Glutamatergic neuron (in vitro differentiated cells): ENCODE measurements around the gene DARS1. TPM values are rescaled to one million over a fixed set of nuclear protein-coding genes. Genes with fewer than 3 reads are reported as not detected.
A peak's percentile ranks its signal among the peaks of the same experiment; 100 is the strongest.

Source experiments
- DNase-seq: peaks from one replicate; pipeline ENCODE4 v3.0.0; 2022
- H3K27ac Mint-ChIP-seq: one replicate; pipeline ENCODE4 v1.8.0; 2020; ENCODE audit warnings: mild to moderate bottlenecking, mixed read lengths, inconsistent platforms; ENCODE audit not compliant: unreplicated experiment
- H3K27me3 Mint-ChIP-seq: one replicate; pipeline ENCODE4 v1.8.0; 2020; ENCODE audit warnings: mild to moderate bottlenecking, moderate library complexity, mixed read lengths, inconsistent platforms; ENCODE audit not compliant: unreplicated experiment
- H3K36me3 Mint-ChIP-seq: one replicate; pipeline ENCODE4 v1.8.0; 2020; ENCODE audit warnings: mild to moderate bottlenecking, mixed read lengths, inconsistent platforms; ENCODE audit not compliant: unreplicated experiment
- H3K4me1 Mint-ChIP-seq: one replicate; pipeline ENCODE4 v1.8.0; 2020; ENCODE audit warnings: mild to moderate bottlenecking, low read depth, mixed read lengths, inconsistent platforms; ENCODE audit not compliant: unreplicated experiment
- H3K4me3 Mint-ChIP-seq: one replicate; pipeline ENCODE4 v1.8.0; 2020; ENCODE audit warnings: mild to moderate bottlenecking, mixed read lengths, inconsistent platforms; ENCODE audit not compliant: unreplicated experiment
- H3K9me3 Mint-ChIP-seq: one replicate; pipeline ENCODE4 v1.8.0; 2020; ENCODE audit warnings: mild to moderate bottlenecking, moderate library complexity, mixed read lengths, inconsistent platforms; ENCODE audit not compliant: unreplicated experiment
- CTCF ChIP-seq: fragments of 200-600 bp; sonication (generic); IDR thresholded peaks from one replicate; pipeline ENCODE4 v1.5.0; 2021; ENCODE audit not compliant: partially characterized antibody, unreplicated experiment
- total RNA-seq: library from RNA; stranded (reverse); fragmentation: NEBNext Ultra II Directional; extraction: Animal tissue kit (Norgen Biotek cat#: 25700); gene quantifications from one replicate; pipeline ENCODE4 v1.2.1, GENCODE V29; 2021; ENCODE audit not compliant: unreplicated experiment

Gene DARS1
- total RNA-seq, 1 donor from 2014 or later, result 41.0 TPM

GRCh38 chr2:135994281-135994680 is 8.9 kb upstream of the DARS1 start:
- Mint-ChIP-seq H3K4me1 (peaks cover 4% of the 10 kb centered on the region), H3K4me3 (no peak overlapping the region)

GRCh38 chr2:135993421-135993820 is 8.0 kb upstream of the DARS1 start:
- Mint-ChIP-seq H3K27me3 (peaks cover 1% of the 10 kb centered on the region), H3K4me1 (peaks cover 4% of the 10 kb centered on the region), H3K4me3 (no peak overlapping the region), H3K36me3 (no peaks in the 10 kb centered on the region), H3K9me3 (no peaks in the 10 kb centered on the region), H3K27ac (no peak overlapping the region)
- DNase-seq, result no peak
- no peak for TF ChIP-seq CTCF

More at GRCh38 chr2:135994281-135994680, 8.9 kb upstream of the DARS1 start:
- Mint-ChIP-seq H3K27ac (no peak overlapping the region), H3K9me3 (no peaks in the 10 kb centered on the region), H3K36me3 (no peaks in the 10 kb centered on the region), H3K27me3 (peaks cover 1% of the 10 kb centered on the region)
- no peak for TF ChIP-seq CTCF
- no peak for DNase-seq

DNA sequence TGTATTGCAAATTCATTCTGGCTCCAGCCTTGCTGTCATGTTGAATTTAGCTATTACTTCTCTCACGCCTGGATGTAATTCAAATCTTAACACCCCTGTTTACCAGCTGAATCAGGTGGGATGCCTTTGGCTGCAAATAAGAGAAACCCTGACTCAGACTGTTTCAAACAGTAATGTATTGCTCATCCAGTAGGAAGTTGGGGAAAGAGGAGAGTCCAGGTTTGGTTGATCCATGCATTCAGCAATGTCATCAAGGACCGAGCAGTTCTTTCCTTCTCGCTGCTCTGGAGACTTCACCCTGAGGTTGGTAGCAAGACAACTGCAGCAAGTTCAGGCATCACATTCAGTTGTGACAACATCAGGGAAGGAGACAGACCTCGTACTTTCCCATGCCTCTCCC is 6.4 kb upstream of the DARS1 start:
- no peak overlapping the region for H3K27ac Mint-ChIP-seq
- no peak overlapping the region for H3K4me3 Mint-ChIP-seq
- no peak for DNase-seq
- no peaks in the 10 kb centered on the region for H3K27me3 Mint-ChIP-seq
- no peaks in the 10 kb centered on the region for H3K36me3 Mint-ChIP-seq
- no peaks in the 10 kb centered on the region for H3K4me1 Mint-ChIP-seq
- no peaks in the 10 kb centered on the region for H3K9me3 Mint-ChIP-seq
- no peak for TF ChIP-seq CTCF

DNA sequence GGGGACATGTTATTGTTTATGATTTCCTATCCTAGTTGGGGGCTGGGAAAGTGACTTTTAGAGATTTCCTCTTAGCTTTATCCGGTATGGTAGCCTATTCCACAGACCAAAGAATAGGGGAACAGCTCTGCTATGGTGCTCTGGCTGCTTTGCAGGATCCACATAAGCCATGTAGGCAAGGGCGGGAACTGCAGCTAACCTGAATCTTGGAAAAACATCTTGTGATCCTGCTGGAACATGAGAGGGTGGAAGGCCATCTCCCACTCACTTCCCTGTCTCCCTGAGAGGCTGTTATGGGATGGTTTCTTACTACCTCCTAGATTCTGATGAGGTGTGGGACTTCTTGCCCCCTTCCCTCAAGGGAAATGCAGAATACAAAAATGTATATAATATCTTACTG is 2.0 kb upstream of the DARS1 start:
- no peak for TF ChIP-seq CTCF
- DNase-seq, result no peak

DNA sequence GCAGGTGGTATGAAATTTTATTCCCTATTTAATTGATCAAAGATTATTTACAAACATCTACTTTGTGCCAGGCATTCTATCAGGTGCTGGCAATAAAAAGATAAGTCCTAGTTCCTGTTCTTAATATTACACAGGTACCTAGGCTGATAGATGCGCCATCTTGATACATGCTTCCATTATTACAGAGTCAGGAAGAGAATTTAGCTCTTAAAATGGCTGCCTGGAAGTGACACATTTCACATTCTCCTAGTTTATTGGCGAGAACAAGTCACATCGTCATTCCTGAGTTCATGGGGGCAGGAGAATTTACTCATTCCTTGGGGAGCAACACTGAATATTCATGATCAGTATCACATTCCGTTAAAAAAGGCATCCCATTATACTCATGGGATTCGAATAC is 1.1 kb upstream of the DARS1 start:
- Mint-ChIP-seq H3K36me3 (no peaks in the 10 kb centered on the region), H3K27me3 (no peaks in the 10 kb centered on the region)

More for the DNA sequence above, 2.0 kb upstream of the DARS1 start:
- H3K9me3 Mint-ChIP-seq, result peaks cover 5% of the 10 kb centered on the region
- no peaks in the 10 kb centered on the region for H3K36me3 Mint-ChIP-seq
- no peak overlapping the region for H3K4me3 Mint-ChIP-seq
- no peaks in the 10 kb centered on the region for H3K27me3 Mint-ChIP-seq
- H3K27ac Mint-ChIP-seq, result no peak overlapping the region
- peaks cover 15% of the 10 kb centered on the region for H3K4me1 Mint-ChIP-seq

More for the DNA sequence above, 1.1 kb upstream of the DARS1 start:
- Mint-ChIP-seq H3K4me1 (peaks cover 15% of the 10 kb centered on the region), H3K9me3 (peaks cover 5% of the 10 kb centered on the region), H3K4me3 (peak overlapping the region; percentile 87), H3K27ac (no peak overlapping the region)
- no peak for TF ChIP-seq CTCF
- no peak for DNase-seq
